ENCODE results near the gene ABTB2.

Gene ABTB2

GRCh38 chr11:34323601-34324000, 34.2 kb downstream of the ABTB2 start:
- no peak for FAIRE-seq

GRCh38 chr11:34318111-34319037, 39.4 kb downstream of the ABTB2 start:
- FAIRE-seq (no peak), DNase-seq (ENCODE audit: extremely low spot score, insufficient read length, low read depth) (no peak)

More at GRCh38 chr11:34323601-34324000, 34.2 kb downstream of the ABTB2 start:
- DNase-seq (ENCODE audit: extremely low spot score, insufficient read length, low read depth): no peak

GRCh38 chr11:34317666-34318065, 40.1 kb downstream of the ABTB2 start:
- FAIRE-seq (no peak), DNase-seq (ENCODE audit: extremely low spot score, insufficient read length, low read depth) (no peak)

- no peak for FAIRE-seq
Observed at GRCh38 chr11:34317036-34317360, 40.8 kb downstream of the ABTB2 start.

GRCh38 chr11:34316347-34317035, 41.3 kb downstream of the ABTB2 start:
- FAIRE-seq: no peak
- DNase-seq (ENCODE audit: extremely low spot score, insufficient read length, low read depth): no peak

More at GRCh38 chr11:34317036-34317360, 40.8 kb downstream of the ABTB2 start:
- no peak for DNase-seq (ENCODE audit: extremely low spot score, insufficient read length, low read depth)

- FAIRE-seq: no peak
Observed at GRCh38 chr11:34315394-34315793, 42.4 kb downstream of the ABTB2 start.

GRCh38 chr11:34314936-34315335, 42.9 kb downstream of the ABTB2 start:
- FAIRE-seq (no peak), DNase-seq (ENCODE audit: extremely low spot score, insufficient read length, low read depth) (no peak)

More at GRCh38 chr11:34315394-34315793, 42.4 kb downstream of the ABTB2 start:
- no peak for DNase-seq (ENCODE audit: extremely low spot score, insufficient read length, low read depth)

GRCh38 chr11:34314176-34314575, 43.6 kb downstream of the ABTB2 start:
- FAIRE-seq (no peak), DNase-seq (ENCODE audit: extremely low spot score, insufficient read length, low read depth) (no peak)

- FAIRE-seq: peak; percentile 74
- DNase-seq (ENCODE audit: extremely low spot score, insufficient read length, low read depth): peak; percentile 75
Observed at GRCh38 chr11:34313099-34313517, 44.7 kb downstream of the ABTB2 start.

GRCh38 chr11:34311126-34311525, 46.7 kb downstream of the ABTB2 start:
- no peak for DNase-seq (ENCODE audit: extremely low spot score, insufficient read length, low read depth)
- no peak for FAIRE-seq

- no peak for FAIRE-seq
- DNase-seq (ENCODE audit: extremely low spot score, insufficient read length, low read depth): no peak
Observed at GRCh38 chr11:34309965-34310364, 47.8 kb downstream of the ABTB2 start.

- no peak for FAIRE-seq
- no peak for DNase-seq (ENCODE audit: extremely low spot score, insufficient read length, low read depth)
Observed at GRCh38 chr11:34308913-34309585, 48.8 kb downstream of the ABTB2 start.

- DNase-seq (ENCODE audit: extremely low spot score, insufficient read length, low read depth): no peak
Observed at GRCh38 chr11:34308049-34308912, 49.5 kb downstream of the ABTB2 start.

GRCh38 chr11:34305780-34306179, 52.0 kb downstream of the ABTB2 start:
- FAIRE-seq: no peak
- no peak for DNase-seq (ENCODE audit: extremely low spot score, insufficient read length, low read depth)

More at GRCh38 chr11:34308049-34308912, 49.5 kb downstream of the ABTB2 start:
- FAIRE-seq: no peak

GRCh38 chr11:34305193-34305592, 52.6 kb downstream of the ABTB2 start:
- DNase-seq (ENCODE audit: extremely low spot score, insufficient read length, low read depth) (no peak), FAIRE-seq (no peak)

- no peak for FAIRE-seq
Observed at GRCh38 chr11:34303028-34303570, 54.7 kb downstream of the ABTB2 start.

GRCh38 chr11:34302046-34302921, 55.5 kb downstream of the ABTB2 start:
- FAIRE-seq: peak; percentile 74

More at GRCh38 chr11:34303028-34303570, 54.7 kb downstream of the ABTB2 start:
- no peak for DNase-seq (ENCODE audit: extremely low spot score, insufficient read length, low read depth)

GRCh38 chr11:34300926-34301295, 56.9 kb downstream of the ABTB2 start:
- DNase-seq (ENCODE audit: extremely low spot score, insufficient read length, low read depth) (no peak), FAIRE-seq (peak; percentile 24)

More at GRCh38 chr11:34302046-34302921, 55.5 kb downstream of the ABTB2 start:
- peak; percentile 29 for DNase-seq (ENCODE audit: extremely low spot score, insufficient read length, low read depth)
